CD4-positive, CD25-positive, alpha-beta regulatory T cell (primary cell): Measurements from ENCODE around the gene AFAP1L2. TPM values are rescaled to one million over a fixed set of nuclear protein-coding genes. Genes with fewer than 3 reads are reported as not detected.

ENCODE experiments used
- ATAC-seq, 2 donors: fragments of 150-1000 bp; cut with Tn5 transposase; one replicate each; pipeline ENCODE4 v1.10.0; 2021; ENCODE audit warnings: low read depth in 2 of 2, moderate number of reproducible peaks in 2 of 2, moderate library complexity in 1 of 2
- DNase-seq, 3 donors: peaks; one replicate each; pipeline versions ENCODE4 v3.0.0 to v3.0.0-alpha.2; 2012 to 2022; ENCODE audit warnings: mixed read lengths in 1 of 3
- H3K27ac ChIP-seq: one replicate; pipeline ENCODE4 v1.7.0; 2013; ENCODE audit warnings: mild to moderate bottlenecking, low read length; ENCODE audit not compliant: insufficient read depth, poor library complexity, severe bottlenecking
- H3K27me3 ChIP-seq: one replicate; pipeline ENCODE4 v1.7.0; 2013; ENCODE audit warnings: low read length; ENCODE audit not compliant: control insufficient read depth, insufficient read depth
- H3K36me3 ChIP-seq: one replicate; pipeline ENCODE4 v1.7.0; 2013; ENCODE audit warnings: mild to moderate bottlenecking, low read length, moderate library complexity; ENCODE audit not compliant: control insufficient read depth, insufficient read depth
- H3K4me1 ChIP-seq: 2 replicates; pipeline ENCODE4 v1.7.0; 2013; ENCODE audit warnings: mild to moderate bottlenecking, low read length; ENCODE audit not compliant: insufficient read depth, control insufficient read depth, poor library complexity, severe bottlenecking
- H3K4me3 ChIP-seq: one replicate; pipeline ENCODE4 v1.7.0; 2013; ENCODE audit warnings: low read depth, mild to moderate bottlenecking, low read length, moderate library complexity
- H3K9me3 ChIP-seq, 2 experiments: 1 replicate in 1 of 2; 2 replicates in 1 of 2; pipeline ENCODE4 v1.7.0; 2013; ENCODE audit warnings: low read length in 2 of 2, mild to moderate bottlenecking in 1 of 2, moderate library complexity in 1 of 2; ENCODE audit not compliant: control insufficient read depth in 2 of 2
- H3K27ac Mint-ChIP-seq, 3 donors: one replicate each; pipeline ENCODE4 v1.8.0; 2020 to 2022; ENCODE audit warnings: mild to moderate bottlenecking in 3 of 3, mixed read lengths in 3 of 3, moderate library complexity in 2 of 3
- H3K27me3 Mint-ChIP-seq: one replicate; pipeline ENCODE4 v1.8.0; 2022; ENCODE audit warnings: mild to moderate bottlenecking, mixed read lengths
- H3K36me3 Mint-ChIP-seq: one replicate; pipeline ENCODE4 v1.8.0; 2020; ENCODE audit warnings: mixed read lengths
- H3K4me1 Mint-ChIP-seq, 4 donors: one replicate each; pipeline ENCODE4 v1.8.0; 2020 to 2022; ENCODE audit warnings: mixed read lengths in 4 of 4, mild to moderate bottlenecking in 1 of 4
- H3K4me3 Mint-ChIP-seq, 4 donors: one replicate each; pipeline ENCODE4 v1.8.0; 2020 to 2022; ENCODE audit warnings: mild to moderate bottlenecking in 4 of 4, mixed read lengths in 4 of 4, moderate library complexity in 3 of 4
- H3K9me3 Mint-ChIP-seq, 7 donors: one replicate each; pipeline ENCODE4 v1.8.0; 2020 to 2022; ENCODE audit warnings: mixed read lengths in 7 of 7, mild to moderate bottlenecking in 3 of 7, moderate library complexity in 2 of 7
- polyA plus RNA-seq, 4 donors: library from polyadenylated mRNA; unstranded; fragments of 300-500 nt; fragmentation: Illumina TruSeq; gene quantifications; one replicate each; pipeline ENCODE4 v1.2.3, GENCODE V29; 2021
- total RNA-seq: library from RNA; stranded (reverse); gene quantifications from one replicate; pipeline ENCODE4 v1.2.3, GENCODE V29; 2022

Gene AFAP1L2
- total and polyA plus RNA-seq, 5 donors from 2014 or later = 1.1 to 4.6 (median 3.0) TPM

- peaks cover 10% of the 10 kb centered on the region for H3K27me3 ChIP-seq
- Mint-ChIP-seq H3K9me3 (no peaks in the 10 kb centered on the region), H3K27me3 (peaks cover 21% of the 10 kb centered on the region), H3K36me3 (no peaks in the 10 kb centered on the region), H3K4me3 (no peak overlapping the region), H3K4me1 (peaks cover 0 to 4% (median 0%) of the 10 kb centered on the region in 4 donors), H3K27ac (no peak overlapping the region)
- no peaks in the 10 kb centered on the region for H3K4me1 ChIP-seq
- ATAC-seq = no peak
- no peaks in the 10 kb centered on the region for H3K9me3 ChIP-seq
- no peak overlapping the region for H3K27ac ChIP-seq
- H3K4me3 ChIP-seq = no peak overlapping the region
- DNase-seq = no peak
- H3K36me3 ChIP-seq = no peaks in the 10 kb centered on the region
These were observed 12.0 kb downstream of the AFAP1L2 start for GRCh38 chr10:114392112-114392835.

- Mint-ChIP-seq H3K36me3 (no peaks in the 10 kb centered on the region), H3K4me3 (no peak overlapping the region), H3K9me3 (no peaks in the 10 kb centered on the region), H3K27me3 (peaks cover 14% of the 10 kb centered on the region), H3K4me1 (peaks cover 0 to 4% (median 0%) of the 10 kb centered on the region in 4 donors), H3K27ac (no peak overlapping the region)
- Histone ChIP-seq H3K27ac (no peak overlapping the region), H3K27me3 (peaks cover 7% of the 10 kb centered on the region), H3K4me1 (no peaks in the 10 kb centered on the region), H3K4me3 (no peak overlapping the region), H3K36me3 (no peaks in the 10 kb centered on the region), H3K9me3 (no peaks in the 10 kb centered on the region)
- no peak for DNase-seq
- no peak for ATAC-seq
These were observed 12.7 kb downstream of the AFAP1L2 start for GRCh38 chr10:114391599-114391998.

GRCh38 chr10:114389426-114389825, 14.9 kb downstream of the AFAP1L2 start:
- H3K4me1 ChIP-seq = no peaks in the 10 kb centered on the region

GRCh38 chr10:114388275-114388674, 16.0 kb downstream of the AFAP1L2 start:
- no peaks in the 10 kb centered on the region for H3K9me3 Mint-ChIP-seq
- H3K4me3 Mint-ChIP-seq = no peak overlapping the region
- no peaks in the 10 kb centered on the region for H3K36me3 Mint-ChIP-seq
- no peaks in the 10 kb centered on the region for H3K4me1 ChIP-seq
- no peaks in the 10 kb centered on the region for H3K9me3 ChIP-seq
- DNase-seq (peak in 1 of 3 donors; percentile 29), ATAC-seq (no peak)
- no peak overlapping the region for H3K4me3 ChIP-seq
- H3K27me3 ChIP-seq = peaks cover 3% of the 10 kb centered on the region
- H3K27me3 Mint-ChIP-seq = peaks cover 13% of the 10 kb centered on the region
- no peaks in the 10 kb centered on the region for H3K36me3 ChIP-seq
- H3K27ac ChIP-seq = no peak overlapping the region
- peaks cover 0 to 4% (median 0%) of the 10 kb centered on the region in 4 donors for H3K4me1 Mint-ChIP-seq
- no peak overlapping the region for H3K27ac Mint-ChIP-seq

More at GRCh38 chr10:114389426-114389825, 14.9 kb downstream of the AFAP1L2 start:
- no peak for ATAC-seq
- H3K27ac ChIP-seq = no peak overlapping the region
- DNase-seq = no peak
- H3K4me3 ChIP-seq = no peak overlapping the region
- H3K27me3 Mint-ChIP-seq = peaks cover 6% of the 10 kb centered on the region
- no peak overlapping the region for H3K27ac Mint-ChIP-seq
- H3K36me3 Mint-ChIP-seq = no peaks in the 10 kb centered on the region
- no peak overlapping the region for H3K4me3 Mint-ChIP-seq
- H3K9me3 ChIP-seq = no peaks in the 10 kb centered on the region
- peaks cover 0 to 4% (median 0%) of the 10 kb centered on the region in 4 donors for H3K4me1 Mint-ChIP-seq
- peaks cover 6% of the 10 kb centered on the region for H3K27me3 ChIP-seq
- no peaks in the 10 kb centered on the region for H3K9me3 Mint-ChIP-seq
- H3K36me3 ChIP-seq = no peaks in the 10 kb centered on the region

- H3K27ac Mint-ChIP-seq = no peak overlapping the region
- H3K4me3 Mint-ChIP-seq = no peak overlapping the region
- no peak overlapping the region for H3K4me3 ChIP-seq
- H3K27me3 Mint-ChIP-seq = peaks cover 18% of the 10 kb centered on the region
- H3K27ac ChIP-seq = no peak overlapping the region
- peaks cover 0 to 4% (median 0%) of the 10 kb centered on the region in 4 donors for H3K4me1 Mint-ChIP-seq
- no peak for DNase-seq
- H3K4me1 ChIP-seq = no peaks in the 10 kb centered on the region
- H3K9me3 ChIP-seq = no peaks in the 10 kb centered on the region
- H3K27me3 ChIP-seq = no peaks in the 10 kb centered on the region
- H3K36me3 ChIP-seq = no peaks in the 10 kb centered on the region
- ATAC-seq = no peak
- H3K36me3 Mint-ChIP-seq = no peaks in the 10 kb centered on the region
- no peaks in the 10 kb centered on the region for H3K9me3 Mint-ChIP-seq
These were observed 16.5 kb downstream of the AFAP1L2 start for GRCh38 chr10:114387784-114388183.

- Mint-ChIP-seq H3K4me1 (peaks cover 0 to 4% (median 0%) of the 10 kb centered on the region in 4 donors), H3K4me3 (no peak overlapping the region), H3K36me3 (no peaks in the 10 kb centered on the region), H3K9me3 (no peaks in the 10 kb centered on the region), H3K27ac (no peak overlapping the region), H3K27me3 (peaks cover 19% of the 10 kb centered on the region)
- Histone ChIP-seq H3K36me3 (no peaks in the 10 kb centered on the region), H3K4me3 (no peak overlapping the region), H3K27ac (no peak overlapping the region), H3K9me3 (no peaks in the 10 kb centered on the region), H3K27me3 (no peaks in the 10 kb centered on the region), H3K4me1 (no peaks in the 10 kb centered on the region)
- no peak for DNase-seq
- ATAC-seq = no peak
These were observed 17.9 kb downstream of the AFAP1L2 start for GRCh38 chr10:114386452-114386851.

GRCh38 chr10:114385557-114385956, 18.7 kb downstream of the AFAP1L2 start:
- H3K27me3 ChIP-seq = peaks cover 6% of the 10 kb centered on the region
- DNase-seq (no peak), ATAC-seq (no peak)
- Mint-ChIP-seq H3K4me1 (peaks cover 0 to 4% (median 0%) of the 10 kb centered on the region in 4 donors), H3K36me3 (no peaks in the 10 kb centered on the region), H3K4me3 (no peak overlapping the region), H3K9me3 (no peaks in the 10 kb centered on the region), H3K27ac (no peak overlapping the region), H3K27me3 (peaks cover 19% of the 10 kb centered on the region)
- no peak overlapping the region for H3K4me3 ChIP-seq
- no peaks in the 10 kb centered on the region for H3K9me3 ChIP-seq
- H3K36me3 ChIP-seq = no peaks in the 10 kb centered on the region
- H3K4me1 ChIP-seq = no peaks in the 10 kb centered on the region
- H3K27ac ChIP-seq = no peak overlapping the region

GRCh38 chr10:114384601-114385000, 19.7 kb downstream of the AFAP1L2 start:
- Histone ChIP-seq H3K4me3 (no peak overlapping the region), H3K9me3 (no peaks in the 10 kb centered on the region), H3K36me3 (no peaks in the 10 kb centered on the region), H3K4me1 (no peaks in the 10 kb centered on the region), H3K27me3 (peaks cover 12% of the 10 kb centered on the region), H3K27ac (no peak overlapping the region)
- peaks cover 0 to 4% (median 0%) of the 10 kb centered on the region in 4 donors for H3K4me1 Mint-ChIP-seq
- ATAC-seq (no peak), DNase-seq (no peak)
- no peak overlapping the region for H3K4me3 Mint-ChIP-seq
- H3K9me3 Mint-ChIP-seq = no peaks in the 10 kb centered on the region
- H3K36me3 Mint-ChIP-seq = no peaks in the 10 kb centered on the region
- H3K27ac Mint-ChIP-seq = no peak overlapping the region
- peaks cover 13% of the 10 kb centered on the region for H3K27me3 Mint-ChIP-seq
